Measurements from ENCODE around the gene RGS1. TPM values are rescaled to one million over a fixed set of nuclear protein-coding genes. Genes with fewer than 3 reads are reported as not detected.

RGS1 gene
- total and polyA plus RNA-seq, 2 experiments from 2014 or later, result not detected

DNA sequence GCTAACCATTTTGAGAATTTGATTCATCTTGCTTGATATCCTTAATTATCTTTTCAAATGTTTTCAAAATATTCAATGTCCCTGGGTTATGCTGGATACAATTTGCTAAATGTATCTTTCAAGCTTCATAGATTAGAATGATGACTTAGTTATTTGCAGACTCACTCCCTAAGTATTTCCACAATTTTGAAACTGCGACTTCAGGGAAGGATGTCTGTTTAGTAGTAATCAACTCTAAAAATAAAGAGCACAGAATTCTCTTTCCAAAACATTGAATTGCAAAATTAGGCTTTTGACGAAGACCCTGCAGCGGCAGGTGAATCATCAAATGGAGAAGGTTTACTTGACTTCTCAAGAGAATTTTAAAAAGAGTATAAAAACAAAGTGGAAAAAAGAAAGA is 14.2 kb downstream of the RGS1 start:
- no peaks in the 10 kb centered on the region; the same call in 2 of the 3 replicates for H3K4me1 Mint-ChIP-seq
- H3K27ac Mint-ChIP-seq, result no peak overlapping the region
- H3K9me3 Mint-ChIP-seq, result no peaks in the 10 kb centered on the region
- H3K27me3 Mint-ChIP-seq (ENCODE audit: insufficient read depth, low read depth, poor library complexity), result no peaks in the 10 kb centered on the region
- Histone ChIP-seq H4K20me1 (replicated peaks; ENCODE audit: insufficient read depth) (no peaks in the 10 kb centered on the region), H3K9me2 (ENCODE audit: insufficient read depth) (no peaks in the 10 kb centered on the region), H3K79me2 (replicated peaks; ENCODE audit: insufficient read depth) (no peaks in the 10 kb centered on the region), H3K4me3 (no peak overlapping the region), H3K27ac (ENCODE audit: low read depth) (no peak overlapping the region), H3K4me2 (no peak overlapping the region), H3K4me1 (ENCODE audit: insufficient read depth) (no peaks in the 10 kb centered on the region), H3K27me3 (ENCODE audit: insufficient read depth) (no peaks in the 10 kb centered on the region), H3K36me3 (ENCODE audit: insufficient read depth) (no peaks in the 10 kb centered on the region), H3F3A (replicated peaks; ENCODE audit: low read depth) (no peaks in the 10 kb centered on the region), H2AFZ (no peak overlapping the region)
- DNase-seq (ENCODE audit: low spot score) (no peak), ATAC-seq (no peak)
- H3K4me3 Mint-ChIP-seq, result no peak overlapping the region
- TF ChIP-seq, protein P1, sequence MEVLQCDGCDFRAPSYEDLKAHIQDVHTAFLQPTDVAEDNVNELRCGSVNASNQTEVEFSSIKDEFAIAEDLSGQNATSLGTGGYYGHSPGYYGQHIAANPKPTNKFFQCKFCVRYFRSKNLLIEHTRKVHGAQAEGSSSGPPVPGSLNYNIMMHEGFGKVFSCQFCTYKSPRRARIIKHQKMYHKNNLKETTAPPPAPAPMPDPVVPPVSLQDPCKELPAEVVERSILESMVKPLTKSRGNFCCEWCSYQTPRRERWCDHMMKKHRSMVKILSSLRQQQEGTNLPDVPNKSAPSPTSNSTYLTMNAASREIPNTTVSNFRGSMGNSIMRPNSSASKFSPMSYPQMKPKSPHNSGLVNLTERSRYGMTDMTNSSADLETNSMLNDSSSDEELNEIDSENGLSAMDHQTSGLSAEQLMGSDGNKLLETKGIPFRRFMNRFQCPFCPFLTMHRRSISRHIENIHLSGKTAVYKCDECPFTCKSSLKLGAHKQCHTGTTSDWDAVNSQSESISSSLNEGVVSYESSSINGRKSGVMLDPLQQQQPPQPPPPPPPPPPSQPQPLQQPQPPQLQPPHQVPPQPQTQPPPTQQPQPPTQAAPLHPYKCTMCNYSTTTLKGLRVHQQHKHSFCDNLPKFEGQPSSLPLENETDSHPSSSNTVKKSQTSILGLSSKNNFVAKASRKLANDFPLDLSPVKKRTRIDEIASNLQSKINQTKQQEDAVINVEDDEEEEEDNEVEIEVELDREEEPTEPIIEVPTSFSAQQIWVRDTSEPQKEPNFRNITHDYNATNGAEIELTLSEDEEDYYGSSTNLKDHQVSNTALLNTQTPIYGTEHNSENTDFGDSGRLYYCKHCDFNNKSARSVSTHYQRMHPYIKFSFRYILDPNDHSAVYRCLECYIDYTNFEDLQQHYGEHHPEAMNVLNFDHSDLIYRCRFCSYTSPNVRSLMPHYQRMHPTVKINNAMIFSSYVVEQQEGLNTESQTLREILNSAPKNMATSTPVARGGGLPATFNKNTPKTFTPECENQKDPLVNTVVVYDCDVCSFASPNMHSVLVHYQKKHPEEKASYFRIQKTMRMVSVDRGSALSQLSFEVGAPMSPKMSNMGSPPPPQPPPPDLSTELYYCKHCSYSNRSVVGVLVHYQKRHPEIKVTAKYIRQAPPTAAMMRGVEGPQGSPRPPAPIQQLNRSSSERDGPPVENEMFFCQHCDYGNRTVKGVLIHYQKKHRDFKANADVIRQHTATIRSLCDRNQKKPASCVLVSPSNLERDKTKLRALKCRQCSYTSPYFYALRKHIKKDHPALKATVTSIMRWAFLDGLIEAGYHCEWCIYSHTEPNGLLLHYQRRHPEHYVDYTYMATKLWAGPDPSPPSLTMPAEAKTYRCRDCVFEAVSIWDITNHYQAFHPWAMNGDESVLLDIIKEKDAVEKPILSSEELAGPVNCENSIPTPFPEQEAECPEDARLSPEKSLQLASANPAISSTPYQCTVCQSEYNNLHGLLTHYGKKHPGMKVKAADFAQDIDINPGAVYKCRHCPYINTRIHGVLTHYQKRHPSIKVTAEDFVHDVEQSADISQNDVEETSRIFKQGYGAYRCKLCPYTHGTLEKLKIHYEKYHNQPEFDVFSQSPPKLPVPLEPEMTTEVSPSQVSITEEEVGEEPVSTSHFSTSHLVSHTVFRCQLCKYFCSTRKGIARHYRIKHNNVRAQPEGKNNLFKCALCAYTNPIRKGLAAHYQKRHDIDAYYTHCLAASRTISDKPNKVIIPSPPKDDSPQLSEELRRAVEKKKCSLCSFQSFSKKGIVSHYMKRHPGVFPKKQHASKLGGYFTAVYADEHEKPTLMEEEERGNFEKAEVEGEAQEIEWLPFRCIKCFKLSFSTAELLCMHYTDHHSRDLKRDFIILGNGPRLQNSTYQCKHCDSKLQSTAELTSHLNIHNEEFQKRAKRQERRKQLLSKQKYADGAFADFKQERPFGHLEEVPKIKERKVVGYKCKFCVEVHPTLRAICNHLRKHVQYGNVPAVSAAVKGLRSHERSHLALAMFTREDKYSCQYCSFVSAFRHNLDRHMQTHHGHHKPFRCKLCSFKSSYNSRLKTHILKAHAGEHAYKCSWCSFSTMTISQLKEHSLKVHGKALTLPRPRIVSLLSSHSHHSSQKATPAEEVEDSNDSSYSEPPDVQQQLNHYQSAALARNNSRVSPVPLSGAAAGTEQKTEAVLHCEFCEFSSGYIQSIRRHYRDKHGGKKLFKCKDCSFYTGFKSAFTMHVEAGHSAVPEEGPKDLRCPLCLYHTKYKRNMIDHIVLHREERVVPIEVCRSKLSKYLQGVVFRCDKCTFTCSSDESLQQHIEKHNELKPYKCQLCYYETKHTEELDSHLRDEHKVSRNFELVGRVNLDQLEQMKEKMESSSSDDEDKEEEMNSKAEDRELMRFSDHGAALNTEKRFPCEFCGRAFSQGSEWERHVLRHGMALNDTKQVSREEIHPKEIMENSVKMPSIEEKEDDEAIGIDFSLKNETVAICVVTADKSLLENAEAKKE (CRISPR knock-in tag; IDR thresholded peaks at IDR 0.05), result no peak
- TF ChIP-seq ZNF114 (CRISPR knock-in tag; IDR thresholded peaks at IDR 0.05) (no peak), CREB1 (CRISPR knock-in tag; IDR thresholded peaks at IDR 0.05; ENCODE audit: low read depth) (no peak), EZH2 (IDR thresholded peaks at IDR 0.05; ENCODE audit: low read depth, unreplicated experiment) (no peak), POLR2AphosphoS5 (IDR thresholded peaks at IDR 0.05; ENCODE audit: low read depth) (no peak), JUNB (IDR thresholded peaks at IDR 0.05; ENCODE audit: unreplicated experiment) (no peak), NANOG (IDR thresholded peaks at IDR 0.05; ENCODE audit: borderline replicate concordance) (no peak)
- TF ChIP-seq, protein P2, sequence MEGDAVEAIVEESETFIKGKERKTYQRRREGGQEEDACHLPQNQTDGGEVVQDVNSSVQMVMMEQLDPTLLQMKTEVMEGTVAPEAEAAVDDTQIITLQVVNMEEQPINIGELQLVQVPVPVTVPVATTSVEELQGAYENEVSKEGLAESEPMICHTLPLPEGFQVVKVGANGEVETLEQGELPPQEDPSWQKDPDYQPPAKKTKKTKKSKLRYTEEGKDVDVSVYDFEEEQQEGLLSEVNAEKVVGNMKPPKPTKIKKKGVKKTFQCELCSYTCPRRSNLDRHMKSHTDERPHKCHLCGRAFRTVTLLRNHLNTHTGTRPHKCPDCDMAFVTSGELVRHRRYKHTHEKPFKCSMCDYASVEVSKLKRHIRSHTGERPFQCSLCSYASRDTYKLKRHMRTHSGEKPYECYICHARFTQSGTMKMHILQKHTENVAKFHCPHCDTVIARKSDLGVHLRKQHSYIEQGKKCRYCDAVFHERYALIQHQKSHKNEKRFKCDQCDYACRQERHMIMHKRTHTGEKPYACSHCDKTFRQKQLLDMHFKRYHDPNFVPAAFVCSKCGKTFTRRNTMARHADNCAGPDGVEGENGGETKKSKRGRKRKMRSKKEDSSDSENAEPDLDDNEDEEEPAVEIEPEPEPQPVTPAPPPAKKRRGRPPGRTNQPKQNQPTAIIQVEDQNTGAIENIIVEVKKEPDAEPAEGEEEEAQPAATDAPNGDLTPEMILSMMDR (conservative IDR thresholded peaks at IDR 0.05; ENCODE audit: low read depth in 2 of 2), result no peak
- TF ChIP-seq, protein P3, sequence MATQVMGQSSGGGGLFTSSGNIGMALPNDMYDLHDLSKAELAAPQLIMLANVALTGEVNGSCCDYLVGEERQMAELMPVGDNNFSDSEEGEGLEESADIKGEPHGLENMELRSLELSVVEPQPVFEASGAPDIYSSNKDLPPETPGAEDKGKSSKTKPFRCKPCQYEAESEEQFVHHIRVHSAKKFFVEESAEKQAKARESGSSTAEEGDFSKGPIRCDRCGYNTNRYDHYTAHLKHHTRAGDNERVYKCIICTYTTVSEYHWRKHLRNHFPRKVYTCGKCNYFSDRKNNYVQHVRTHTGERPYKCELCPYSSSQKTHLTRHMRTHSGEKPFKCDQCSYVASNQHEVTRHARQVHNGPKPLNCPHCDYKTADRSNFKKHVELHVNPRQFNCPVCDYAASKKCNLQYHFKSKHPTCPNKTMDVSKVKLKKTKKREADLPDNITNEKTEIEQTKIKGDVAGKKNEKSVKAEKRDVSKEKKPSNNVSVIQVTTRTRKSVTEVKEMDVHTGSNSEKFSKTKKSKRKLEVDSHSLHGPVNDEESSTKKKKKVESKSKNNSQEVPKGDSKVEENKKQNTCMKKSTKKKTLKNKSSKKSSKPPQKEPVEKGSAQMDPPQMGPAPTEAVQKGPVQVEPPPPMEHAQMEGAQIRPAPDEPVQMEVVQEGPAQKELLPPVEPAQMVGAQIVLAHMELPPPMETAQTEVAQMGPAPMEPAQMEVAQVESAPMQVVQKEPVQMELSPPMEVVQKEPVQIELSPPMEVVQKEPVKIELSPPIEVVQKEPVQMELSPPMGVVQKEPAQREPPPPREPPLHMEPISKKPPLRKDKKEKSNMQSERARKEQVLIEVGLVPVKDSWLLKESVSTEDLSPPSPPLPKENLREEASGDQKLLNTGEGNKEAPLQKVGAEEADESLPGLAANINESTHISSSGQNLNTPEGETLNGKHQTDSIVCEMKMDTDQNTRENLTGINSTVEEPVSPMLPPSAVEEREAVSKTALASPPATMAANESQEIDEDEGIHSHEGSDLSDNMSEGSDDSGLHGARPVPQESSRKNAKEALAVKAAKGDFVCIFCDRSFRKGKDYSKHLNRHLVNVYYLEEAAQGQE (IDR thresholded peaks at IDR 0.05; ENCODE audit: unreplicated experiment), result no peak
- no peaks in the 10 kb centered on the region for H3K36me3 Mint-ChIP-seq (ENCODE audit: low read depth)
